DMS79 treated with DMSO at 0.1 percent for 48 hours (cell line): ENCODE measurements around the gene ALG12.

Experiments
- DNase-seq: peaks from one replicate; lab custom pipeline; 2025; lab: John Stamatoyannopoulos, UW

ALG12 gene

GRCh38 chr22:49887064-49887451 lies 31.2 kb downstream of the ALG12 start:
- no peak for DNase-seq

GRCh38 chr22:49886346-49887063 lies 31.7 kb downstream of the ALG12 start:
- DNase-seq = no peak

GRCh38 chr22:49885881-49886280 lies 32.4 kb downstream of the ALG12 start:
- DNase-seq = no peak

- no peak for DNase-seq
These were observed 33.0 kb downstream of the ALG12 start for GRCh38 chr22:49885281-49885680.

- DNase-seq = no peak
These were observed 33.6 kb downstream of the ALG12 start for GRCh38 chr22:49884503-49885260.

GRCh38 chr22:49884075-49884474 lies 34.2 kb downstream of the ALG12 start:
- DNase-seq = no peak

- DNase-seq = no peak
These were observed 35.0 kb downstream of the ALG12 start for GRCh38 chr22:49883294-49883640.

GRCh38 chr22:49882519-49883293 lies 35.5 kb downstream of the ALG12 start:
- no peak for DNase-seq

- no peak for DNase-seq
These were observed 36.4 kb downstream of the ALG12 start for GRCh38 chr22:49881856-49882255.

- no peak for DNase-seq
These were observed 38.0 kb downstream of the ALG12 start for GRCh38 chr22:49880281-49880680.

GRCh38 chr22:49879871-49880270 lies 38.4 kb downstream of the ALG12 start:
- no peak for DNase-seq

- no peak for DNase-seq
These were observed 40.0 kb downstream of the ALG12 start for GRCh38 chr22:49878206-49878605.

GRCh38 chr22:49877642-49878041 lies 40.6 kb downstream of the ALG12 start:
- no peak for DNase-seq

- DNase-seq = no peak
These were observed 44.9 kb downstream of the ALG12 start for GRCh38 chr22:49873228-49873940.

- no peak for DNase-seq
These were observed 45.9 kb downstream of the ALG12 start for GRCh38 chr22:49872347-49872746.

- no peak for DNase-seq
These were observed 46.8 kb downstream of the ALG12 start for GRCh38 chr22:49871482-49871881.

GRCh38 chr22:49869845-49870712 lies 48.2 kb downstream of the ALG12 start:
- no peak for DNase-seq

GRCh38 chr22:49869086-49869830 lies 49.0 kb downstream of the ALG12 start:
- no peak for DNase-seq

GRCh38 chr22:49867303-49868265 lies 50.7 kb downstream of the ALG12 start:
- no peak for DNase-seq
